Spleen (tissue), 11 donors: ENCODE data around the gene THSD4. TPM values are rescaled to one million over a fixed set of nuclear protein-coding genes. Genes with fewer than 3 reads are reported as not detected.

Experiments used
- DNase-seq: peaks from one replicate; pipeline ENCODE4 v3.0.0-alpha.2; 2020
- H3K27ac ChIP-seq, 8 donors: fragments of 200-600 bp; sonication (generic) in 7 of 8; 1 replicate in 4 of 8; 2 replicates in 4 of 8; pipeline versions ENCODE4 v1.5.0 to v1.8.0; 2016 to 2021; ENCODE audit warnings: inconsistent platforms in 4 of 8, mild to moderate bottlenecking in 4 of 8, moderate library complexity in 1 of 8
- H3K27me3 ChIP-seq, 7 donors: fragments of 200-600 bp; sonication (generic) in 6 of 7; replicated peaks in 1 of 7; 1 replicate in 4 of 7; 2 replicates in 3 of 7; pipeline versions ENCODE4 v1.5.0 to v1.8.0; 2016 to 2021; ENCODE audit warnings: inconsistent platforms in 3 of 7, mild to moderate bottlenecking in 1 of 7
- H3K36me3 ChIP-seq, 6 donors: fragments of 200-600 bp; sonication (generic) in 5 of 6; 1 replicate in 4 of 6; 2 replicates in 2 of 6; pipeline versions ENCODE4 v1.5.0 to v1.8.0; 2016 to 2021; ENCODE audit warnings: inconsistent platforms in 2 of 6
- H3K4me1 ChIP-seq, 6 donors: fragments of 200-600 bp; sonication (generic) in 5 of 6; 1 replicate in 3 of 6; 2 replicates in 3 of 6; pipeline versions ENCODE4 v1.5.0 to v1.8.0; 2016 to 2021; ENCODE audit warnings: inconsistent platforms in 3 of 6
- H3K4me3 ChIP-seq, 8 donors: fragments of 200-600 bp; sonication (generic) in 7 of 8; 1 replicate in 4 of 8; 2 replicates in 4 of 8; pipeline versions ENCODE4 v1.5.0 to v1.8.0; 2016 to 2021; ENCODE audit warnings: inconsistent platforms in 4 of 8, mild to moderate bottlenecking in 4 of 8, moderate library complexity in 2 of 8
- H3K9me3 ChIP-seq, 8 donors: fragments of 200-600 bp; sonication (generic) in 7 of 8; 1 replicate in 4 of 8; 2 replicates in 4 of 8; pipeline versions ENCODE4 v1.5.0 to v1.8.0; 2016 to 2021; ENCODE audit warnings: inconsistent platforms in 4 of 8
- CTCF ChIP-seq, 11 experiments: fragments of 200-600 bp in 7 of 11; fragments of 450-650 bp in 4 of 11; sonication (generic) in 4 of 11; IDR thresholded peaks in 8 of 11; conservative IDR thresholded peaks in 3 of 11; 1 replicate in 7 of 11; 2 replicates in 4 of 11; pipeline versions ENCODE4 v1.4.0 to v1.8.0; 2016 to 2021; ENCODE audit warnings: antibody characterized with exemption in 11 of 11, inconsistent platforms in 4 of 11, mild to moderate bottlenecking in 1 of 11
- POLR2A ChIP-seq, 3 donors: fragments of 450-650 bp; IDR thresholded peaks; one replicate each; pipeline ENCODE4 v1.5.1; 2017; ENCODE audit warnings: antibody characterized with exemption in 3 of 3, mild to moderate bottlenecking in 1 of 3
- POLR2AphosphoS5 ChIP-seq, 3 donors: sonication (generic); formaldehyde crosslinking; IDR thresholded peaks; one replicate each; pipeline ENCODE4 v1.5.1; 2017; ENCODE audit warnings: antibody characterized with exemption in 3 of 3
- WGBS, 5 donors: extraction: QIAGEN DNeasy Blood & Tissue Kit in 3 of 5; methylation state at CpG; one replicate each; pipeline versions ENCODE4 v1.1.5 to v1.1.7; 2013 to 2018; 5-methylcytosine and 5-hydroxymethylcytosine counted together
- intact Hi-C: fragments of 100-400 bp; cut with DNase I; formaldehyde crosslinking; loops from one replicate; pipeline ENCODE4 v1.15.0; 2023; ENCODE audit warnings: low total_unique reads
- polyA plus RNA-seq, 3 donors: library from polyadenylated mRNA; stranded (reverse); fragments of 200-250 nt; gene quantifications; one replicate each; pipeline ENCODE4 v1.2.1, GENCODE V29; 2013
- total RNA-seq, 7 donors: library from RNA; depleted of rRNA in 3 of 7; stranded (reverse); fragments of >200 nt in 3 of 7; fragmentation: NEBNext Ultra II Directional in 4 of 7; extraction: Animal tissue kit (Norgen Biotek cat#: 25700) in 4 of 7; gene quantifications; one replicate each; pipeline versions ENCODE4 v1.1.0 to v1.2.1, GENCODE V29; 2016 to 2021
- donor health status: healthy with polysubstance abuse.
- donor health status: DM: no; HTN: no; CAD: no; lungs with moderate emphysema.
- donor health status: DM: no; HTN: no; CAD: no.
- donor health status: Bipolar disorder and iron deficiency.
- donor health status: healthy.
- donor health status: DM: no; HTN: no; CAD: no.
- donor health status: DM: yes; HTN: yes; CAD: no.

Gene THSD4
- total and polyA plus RNA-seq, 10 donors: 0.29 to 11.3 (median 3.4) TPM

- Histone ChIP-seq H3K36me3 (no peaks in the 10 kb centered on the region), H3K9me3 (no peaks in the 10 kb centered on the region), H3K4me3 (no peak overlapping the region), H3K4me1 (peaks cover 0 to 2% (median 0%) of the 10 kb centered on the region in 6 donors), H3K27ac (no peak overlapping the region), H3K27me3 (peaks cover 0 to 42% (median 0%) of the 10 kb centered on the region in 7 donors)
- intact Hi-C loops: no loop called here
- no peak for DNase-seq
- 31 to 40% (median 38%) methylated on average over 10 of the region's 10 CpGs for WGBS, 5 donors
- no peak for TF ChIP-seq CTCF (IDR thresholded peaks at IDR 0.05 in 8 of 11, conservative IDR thresholded peaks at IDR 0.05 in 3 of 11)
- no peak for TF ChIP-seq POLR2AphosphoS5 (IDR thresholded peaks at IDR 0.05)
- no peak for TF ChIP-seq POLR2A (IDR thresholded peaks at IDR 0.05)
These were observed 411.0 kb downstream of the THSD4 start for GRCh38 chr15:71526060-71526820.

GRCh38 chr15:71529361-71529760 lies 414.1 kb downstream of the THSD4 start:
- WGBS, 5 donors: 85 to 96% (median 94%) methylated on average over 1 of the region's 1 CpG
- TF ChIP-seq POLR2AphosphoS5 (IDR thresholded peaks at IDR 0.05) (no peak), POLR2A (IDR thresholded peaks at IDR 0.05) (no peak), CTCF (IDR thresholded peaks at IDR 0.05 in 8 of 11, conservative IDR thresholded peaks at IDR 0.05 in 3 of 11) (no peak)
- intact Hi-C loops: no loop called here
- H3K36me3 ChIP-seq: no peaks in the 10 kb centered on the region
- no peak for DNase-seq
- H3K9me3 ChIP-seq: peaks cover 0 to 16% (median 7%) of the 10 kb centered on the region in 8 donors
- H3K27me3 ChIP-seq: peaks cover 0 to 42% (median 0%) of the 10 kb centered on the region in 7 donors
- peaks cover 0 to 6% (median 0%) of the 10 kb centered on the region in 6 donors for H3K4me1 ChIP-seq
- no peak overlapping the region for H3K27ac ChIP-seq
- H3K4me3 ChIP-seq: no peak overlapping the region

- H3K27me3 ChIP-seq: peaks cover 0 to 42% (median 0%) of the 10 kb centered on the region in 7 donors
- DNase-seq: no peak
- intact Hi-C loops: no loop called here
- H3K27ac ChIP-seq: no peak overlapping the region
- H3K36me3 ChIP-seq: no peaks in the 10 kb centered on the region
- no peak overlapping the region for H3K4me3 ChIP-seq
- TF ChIP-seq CTCF (IDR thresholded peaks at IDR 0.05 in 8 of 11, conservative IDR thresholded peaks at IDR 0.05 in 3 of 11) (no peak), POLR2AphosphoS5 (IDR thresholded peaks at IDR 0.05) (no peak), POLR2A (IDR thresholded peaks at IDR 0.05) (no peak)
- WGBS, 5 donors: 52 to 81% (median 64%) methylated on average over 3 of the region's 3 CpGs
- peaks cover 0 to 16% (median 7%) of the 10 kb centered on the region in 8 donors for H3K9me3 ChIP-seq
- peaks cover 0 to 6% (median 0%) of the 10 kb centered on the region in 6 donors for H3K4me1 ChIP-seq
These were observed 414.8 kb downstream of the THSD4 start for GRCh38 chr15:71530116-71530515.

- peaks cover 0 to 19% (median 0%) of the 10 kb centered on the region in 7 donors for H3K27me3 ChIP-seq
- H3K9me3 ChIP-seq: peaks cover 0 to 16% (median 7%) of the 10 kb centered on the region in 8 donors
- H3K36me3 ChIP-seq: no peaks in the 10 kb centered on the region
- H3K27ac ChIP-seq: no peak overlapping the region
- peaks cover 0 to 6% (median 0%) of the 10 kb centered on the region in 6 donors for H3K4me1 ChIP-seq
- intact Hi-C loops: no loop called here
- DNase-seq: no peak
- TF ChIP-seq CTCF (IDR thresholded peaks at IDR 0.05 in 8 of 11, conservative IDR thresholded peaks at IDR 0.05 in 3 of 11) (peak in 2 of 11 experiments; percentile 13 to 31), POLR2A (IDR thresholded peaks at IDR 0.05) (no peak)
- no peak overlapping the region for H3K4me3 ChIP-seq
- 81 to 93% (median 90%) methylated on average over 6 of the region's 6 CpGs for WGBS, 5 donors
These were observed 417.7 kb downstream of the THSD4 start for GRCh38 chr15:71532994-71533393.
